Stimulated activated naive CD4-positive, alpha-beta T cell (primary cell): Measurements from ENCODE around the gene PPAN.
A peak's percentile ranks its signal among the peaks of the same experiment; 100 is the strongest.

Experiments
- DNase-seq, 6 experiments: peaks; one replicate each; lab custom pipeline; 2025; lab: John Stamatoyannopoulos, UW

PPAN gene

GRCh38 chr19:10106100-10106936 lies at the start of gene PPAN:
TSS of gene PPAN (plus strand) at chr19:10106362. CDS start at chr19:10106395, 33 bp downstream.
- peak; percentile 87 to 98 (median 96) for DNase-seq

GRCh38 chr19:10061717-10062310 lies 44.3 kb upstream of the PPAN start:
- DNase-seq: no peak

GRCh38 chr19:10068205-10068604 lies 38.0 kb upstream of the PPAN start:
- no peak for DNase-seq

- DNase-seq: no peak
Observed at GRCh38 chr19:10069046-10069445, 37.1 kb upstream of the PPAN start.

- DNase-seq: no peak
Observed at GRCh38 chr19:10070730-10071446, 35.3 kb upstream of the PPAN start.

GRCh38 chr19:10074153-10074552 lies 32.0 kb upstream of the PPAN start:
- DNase-seq: peak in 5 of 6 experiments; percentile 14 to 46 (median 22)

- no peak for DNase-seq
Observed at GRCh38 chr19:10076535-10076934, 29.6 kb upstream of the PPAN start.

- DNase-seq: no peak
Observed at GRCh38 chr19:10078329-10078728, 27.8 kb upstream of the PPAN start.

- no peak for DNase-seq
Observed at GRCh38 chr19:10079031-10079453, 27.1 kb upstream of the PPAN start.

- DNase-seq: no peak
Observed at GRCh38 chr19:10083911-10084310, 22.3 kb upstream of the PPAN start.

- no peak for DNase-seq
Observed at GRCh38 chr19:10084803-10085202, 21.4 kb upstream of the PPAN start.

GRCh38 chr19:10085641-10086590 lies 20.2 kb upstream of the PPAN start, which contains the start of gene SHFL:
TSS of gene SHFL (plus strand) at chr19:10086317. CDS start at chr19:10086428, 111 bp downstream.
- DNase-seq: peak; percentile 65 to 86 (median 78)

GRCh38 chr19:10086591-10087192 lies 19.5 kb upstream of the PPAN start:
- peak in 4 of 6 experiments; percentile 17 to 36 (median 21) for DNase-seq

GRCh38 chr19:10087296-10088061 lies 18.7 kb upstream of the PPAN start:
- DNase-seq: no peak

- DNase-seq: no peak
Observed at GRCh38 chr19:10088949-10089554, 17.1 kb upstream of the PPAN start.

GRCh38 chr19:10089801-10090375 lies 16.3 kb upstream of the PPAN start:
- no peak for DNase-seq

- DNase-seq: no peak
Observed at GRCh38 chr19:10091370-10091687, 14.8 kb upstream of the PPAN start.

GRCh38 chr19:10091895-10092641 lies 14.1 kb upstream of the PPAN start:
- no peak for DNase-seq
